Nephron progenitor cell (in vitro differentiated cells): ENCODE results near the gene CD47.

Experiments
- DNase-seq: peaks from one replicate; pipeline ENCODE4 v3.0.0; 2021
- H3K27ac Mint-ChIP-seq: 2 replicates; pipeline ENCODE4 v1.8.0; 2021; ENCODE audit warnings: mild to moderate bottlenecking, moderate library complexity, mixed read lengths
- H3K27me3 Mint-ChIP-seq: 2 replicates; pipeline ENCODE4 v1.8.0; 2021; ENCODE audit warnings: mild to moderate bottlenecking, low read depth, mixed read lengths; ENCODE audit not compliant: poor library complexity
- H3K36me3 Mint-ChIP-seq: 2 replicates; pipeline ENCODE4 v1.8.0; 2021; ENCODE audit warnings: low read depth, mixed read lengths
- H3K4me1 Mint-ChIP-seq: 2 replicates; pipeline ENCODE4 v1.8.0; 2021; ENCODE audit warnings: mixed read lengths
- H3K4me3 Mint-ChIP-seq: 2 replicates; pipeline ENCODE4 v1.8.0; 2021; ENCODE audit warnings: mild to moderate bottlenecking, moderate library complexity, mixed read lengths
- H3K9me3 Mint-ChIP-seq: 2 replicates; pipeline ENCODE4 v1.8.0; 2021; ENCODE audit warnings: mild to moderate bottlenecking, moderate library complexity, mixed read lengths
- CTCF ChIP-seq: fragments of 200-600 bp; sonication (generic); IDR thresholded peaks from 2 replicates; pipeline ENCODE4 v1.5.0; 2021; ENCODE audit warnings: antibody characterized with exemption

CD47 gene

GRCh38 chr3:108098003-108098370 is 7.2 kb upstream of the CD47 start:
- DNase-seq = no peak
- Mint-ChIP-seq H3K9me3 (no peaks in the 10 kb centered on the region), H3K36me3 (no peaks in the 10 kb centered on the region), H3K27me3 (peaks cover 10% of the 10 kb centered on the region), H3K4me3 (no peak overlapping the region), H3K4me1 (peaks cover 24% of the 10 kb centered on the region), H3K27ac (no peak overlapping the region)
- no peak for TF ChIP-seq CTCF

- DNase-seq = no peak
- H3K27me3 Mint-ChIP-seq = peaks cover 15% of the 10 kb centered on the region
- H3K36me3 Mint-ChIP-seq = no peaks in the 10 kb centered on the region
- peaks cover 18% of the 10 kb centered on the region for H3K4me1 Mint-ChIP-seq
- H3K9me3 Mint-ChIP-seq = peaks cover under 1% of the 10 kb centered on the region
- no peak for TF ChIP-seq CTCF
- H3K27ac Mint-ChIP-seq = no peak overlapping the region
- no peak overlapping the region for H3K4me3 Mint-ChIP-seq
Observed at GRCh38 chr3:108097322-108098002, 6.6 kb upstream of the CD47 start.

- Mint-ChIP-seq H3K4me3 (no peak overlapping the region), H3K4me1 (peaks cover 16% of the 10 kb centered on the region), H3K27me3 (peaks cover 22% of the 10 kb centered on the region), H3K9me3 (peaks cover 8% of the 10 kb centered on the region), H3K36me3 (no peaks in the 10 kb centered on the region), H3K27ac (no peak overlapping the region)
- no peak for TF ChIP-seq CTCF
- no peak for DNase-seq
Observed at GRCh38 chr3:108096532-108097321, 5.9 kb upstream of the CD47 start.

GRCh38 chr3:108093616-108094015 is 2.8 kb upstream of the CD47 start:
- Mint-ChIP-seq H3K9me3 (peaks cover 10% of the 10 kb centered on the region), H3K36me3 (no peaks in the 10 kb centered on the region), H3K27ac (no peak overlapping the region), H3K27me3 (peaks cover 38% of the 10 kb centered on the region), H3K4me3 (no peak overlapping the region), H3K4me1 (peaks cover 21% of the 10 kb centered on the region)
- DNase-seq = no peak
- TF ChIP-seq CTCF = no peak

GRCh38 chr3:108093021-108093420 is 2.2 kb upstream of the CD47 start:
- no peaks in the 10 kb centered on the region for H3K36me3 Mint-ChIP-seq
- no peak overlapping the region for H3K4me3 Mint-ChIP-seq
- peaks cover 20% of the 10 kb centered on the region for H3K4me1 Mint-ChIP-seq

More at GRCh38 chr3:108093021-108093420, 2.2 kb upstream of the CD47 start:
- peaks cover 10% of the 10 kb centered on the region for H3K9me3 Mint-ChIP-seq
- no peak for DNase-seq
- H3K27ac Mint-ChIP-seq = no peak overlapping the region
- peaks cover 38% of the 10 kb centered on the region for H3K27me3 Mint-ChIP-seq
- no peak for TF ChIP-seq CTCF
